Activated B cell treated with CpG ODN at 0.5 μM for 24 hours (primary cell): Measurements from ENCODE around the gene ARFGAP1. TPM values are rescaled to one million over a fixed set of nuclear protein-coding genes. Genes with fewer than 3 reads are reported as not detected.

ENCODE experiments used
- ATAC-seq: fragments of 200-7000 bp; cut with Tn5 transposase; one replicate; pipeline ENCODE4 v1.10.0; 2021; ENCODE audit warnings: low read depth, mild to moderate bottlenecking, moderate library complexity
- CTCF ChIA-PET: fragments of 350-600 bp; sonication (Branson Sonifier 250); formaldehyde crosslinking; loops from one replicate; lab custom pipeline; 2021; ENCODE audit warnings: antibody characterized with exemption; lab: Charles Lee
- POLR2A ChIA-PET: fragments of 350-600 bp; sonication (Branson Sonifier 250); formaldehyde crosslinking; loops from one replicate; lab custom pipeline; 2021; ENCODE audit warnings: antibody characterized with exemption; lab: Charles Lee
- DNase-seq: peaks from one replicate; pipeline ENCODE4 v3.0.0; 2022
- H3K27ac Mint-ChIP-seq: one replicate; pipeline ENCODE4 v1.8.0; 2020; ENCODE audit warnings: mixed read lengths
- H3K27me3 Mint-ChIP-seq: one replicate; pipeline ENCODE4 v1.8.0; 2021; ENCODE audit warnings: mixed read lengths
- H3K36me3 Mint-ChIP-seq: one replicate; pipeline ENCODE4 v1.8.0; 2021; ENCODE audit warnings: low read depth, mixed read lengths
- H3K4me1 Mint-ChIP-seq: one replicate; pipeline ENCODE4 v1.8.0; 2021; ENCODE audit warnings: mixed read lengths
- H3K4me3 Mint-ChIP-seq: one replicate; pipeline ENCODE4 v1.8.0; 2020; ENCODE audit warnings: mild to moderate bottlenecking, mixed read lengths
- H3K9me3 Mint-ChIP-seq: one replicate; pipeline ENCODE4 v1.8.0; 2020; ENCODE audit warnings: mixed read lengths
- intact Hi-C: fragments of 100-400 bp; cut with micrococcal nuclease; formaldehyde crosslinking; loops from one replicate; pipeline ENCODE4 v1.15.1; 2024
- total RNA-seq: library from RNA; stranded (reverse); gene quantifications from 2 replicates; pipeline ENCODE4 v1.2.3, GENCODE V29; 2022
- TF ChIP-seq, protein P1 (sequence below): fragments of 200-600 bp; IDR thresholded peaks from one replicate; pipeline ENCODE4 v1.8.0; 2022; ENCODE audit warnings: antibody characterized with exemption, mild to moderate bottlenecking

The ARFGAP1 gene
- total RNA-seq, 1 donor from 2014 or later = 85.8 TPM

DNA sequence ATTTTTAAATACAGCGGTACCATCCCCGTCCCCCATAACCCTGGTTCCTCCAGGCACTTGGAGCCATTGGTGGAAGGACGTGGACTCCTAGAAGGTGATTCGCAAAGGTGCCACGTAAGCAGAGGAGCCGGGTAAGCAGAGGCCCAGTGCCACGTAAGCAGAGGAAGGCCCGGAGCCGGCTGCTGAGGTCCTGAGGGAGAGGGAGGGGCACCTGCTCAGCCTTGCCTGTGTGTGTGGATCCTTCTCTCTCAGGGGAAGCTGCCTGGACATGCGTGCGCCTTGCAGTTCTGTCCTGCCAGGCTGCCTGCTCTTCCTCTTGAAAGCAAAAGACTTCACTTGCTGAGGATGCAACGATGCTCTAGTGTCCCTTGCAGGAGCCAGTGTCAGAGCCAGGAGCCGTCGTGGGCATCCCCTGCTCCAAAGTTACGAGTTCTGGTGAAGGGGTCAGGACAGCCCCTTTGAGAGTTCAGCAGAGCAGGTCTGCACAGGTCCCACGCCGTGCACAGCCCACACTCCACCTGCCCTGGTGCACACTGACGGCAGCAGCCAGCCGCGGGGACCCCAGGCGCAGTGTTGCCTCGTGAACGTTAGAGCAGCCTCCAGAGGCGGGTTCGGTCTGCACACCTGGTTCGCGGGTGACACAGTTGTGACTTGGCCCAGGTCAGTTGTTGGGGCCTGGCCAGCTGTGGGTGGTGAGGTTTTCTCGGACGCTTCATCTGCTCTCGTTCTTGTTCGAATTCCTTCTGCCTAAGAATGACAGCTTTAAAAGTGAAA is 16.5 kb upstream of the ARFGAP1 start:
- H3K4me1 Mint-ChIP-seq = peaks cover 14% of the 10 kb centered on the region
- DNase-seq (no peak), ATAC-seq (no peak)
- TF ChIP-seq, protein P1, sequence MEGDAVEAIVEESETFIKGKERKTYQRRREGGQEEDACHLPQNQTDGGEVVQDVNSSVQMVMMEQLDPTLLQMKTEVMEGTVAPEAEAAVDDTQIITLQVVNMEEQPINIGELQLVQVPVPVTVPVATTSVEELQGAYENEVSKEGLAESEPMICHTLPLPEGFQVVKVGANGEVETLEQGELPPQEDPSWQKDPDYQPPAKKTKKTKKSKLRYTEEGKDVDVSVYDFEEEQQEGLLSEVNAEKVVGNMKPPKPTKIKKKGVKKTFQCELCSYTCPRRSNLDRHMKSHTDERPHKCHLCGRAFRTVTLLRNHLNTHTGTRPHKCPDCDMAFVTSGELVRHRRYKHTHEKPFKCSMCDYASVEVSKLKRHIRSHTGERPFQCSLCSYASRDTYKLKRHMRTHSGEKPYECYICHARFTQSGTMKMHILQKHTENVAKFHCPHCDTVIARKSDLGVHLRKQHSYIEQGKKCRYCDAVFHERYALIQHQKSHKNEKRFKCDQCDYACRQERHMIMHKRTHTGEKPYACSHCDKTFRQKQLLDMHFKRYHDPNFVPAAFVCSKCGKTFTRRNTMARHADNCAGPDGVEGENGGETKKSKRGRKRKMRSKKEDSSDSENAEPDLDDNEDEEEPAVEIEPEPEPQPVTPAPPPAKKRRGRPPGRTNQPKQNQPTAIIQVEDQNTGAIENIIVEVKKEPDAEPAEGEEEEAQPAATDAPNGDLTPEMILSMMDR = no peak
- H3K27me3 Mint-ChIP-seq = peaks cover 33% of the 10 kb centered on the region
- H3K36me3 Mint-ChIP-seq = no peaks in the 10 kb centered on the region
- intact Hi-C loops = loop anchor here (10.0 kb wide), 1 partner anchor 201 kb away; no protein-coding TSS in a partner anchor
- ChIA-PET CTCF (interaction anchor here (0.9 kb wide), 1 partner anchor 33 kb away, joined by 3 read pairs; no protein-coding TSS in a partner anchor), POLR2A (no interaction called here)
- H3K9me3 Mint-ChIP-seq = no peaks in the 10 kb centered on the region
- no peak overlapping the region for H3K4me3 Mint-ChIP-seq
- no peak overlapping the region for H3K27ac Mint-ChIP-seq

DNA sequence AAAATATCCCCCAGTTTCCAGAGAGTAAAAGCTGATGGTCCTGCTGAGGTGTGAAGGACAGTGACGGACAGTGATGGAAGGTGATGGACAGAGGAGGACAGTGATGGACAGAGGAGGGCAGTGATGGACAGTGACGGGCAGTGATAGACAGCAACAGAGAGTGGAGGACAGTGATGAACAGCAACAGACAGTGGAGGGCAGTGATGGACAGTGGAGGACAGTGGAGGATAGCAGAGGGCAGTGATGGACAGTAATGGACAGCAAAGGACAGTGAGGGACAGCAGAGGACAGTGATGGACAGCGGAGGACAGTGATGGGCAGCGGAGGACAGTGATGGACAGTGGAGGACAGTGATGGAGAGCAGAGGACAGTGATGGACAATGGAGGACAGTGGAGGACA is 15.7 kb upstream of the ARFGAP1 start:
- no peak overlapping the region for H3K27ac Mint-ChIP-seq
- intact Hi-C loops = loop anchor here (10.0 kb wide), 1 partner anchor 202 kb away; no protein-coding TSS in a partner anchor
- H3K4me1 Mint-ChIP-seq = peaks cover 12% of the 10 kb centered on the region
- TF ChIP-seq, protein P1 = no peak
- H3K9me3 Mint-ChIP-seq = no peaks in the 10 kb centered on the region
- no peak overlapping the region for H3K4me3 Mint-ChIP-seq
- H3K27me3 Mint-ChIP-seq = peaks cover 29% of the 10 kb centered on the region
- no peaks in the 10 kb centered on the region for H3K36me3 Mint-ChIP-seq
- DNase-seq (no peak), ATAC-seq (no peak)
- POLR2A ChIA-PET = no interaction called here
- CTCF ChIA-PET = interaction anchor here (0.9 kb wide), 1 partner anchor 34 kb away, joined by 3 read pairs; no protein-coding TSS in a partner anchor

DNA sequence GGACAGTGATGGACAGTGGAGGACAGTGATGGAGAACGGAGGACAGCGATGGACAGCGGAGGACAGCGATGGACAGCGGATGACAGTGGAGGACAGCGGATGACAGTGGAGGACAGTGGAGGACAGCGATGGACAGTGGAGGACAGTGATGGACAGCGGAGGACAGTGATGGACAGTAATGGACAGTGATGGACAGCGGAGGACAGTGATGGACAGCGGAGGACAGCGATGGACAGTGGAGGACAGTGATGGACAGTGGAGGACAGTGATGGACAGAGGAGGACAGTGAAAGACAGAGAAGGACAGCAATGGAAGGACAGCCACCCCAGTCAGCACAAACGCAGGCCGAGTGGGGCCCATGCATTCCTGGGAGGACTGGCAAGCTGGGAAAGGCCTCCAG is 15.0 kb upstream of the ARFGAP1 start:
- POLR2A ChIA-PET = no interaction called here
- no peak for ATAC-seq
- H3K27ac Mint-ChIP-seq = no peak overlapping the region

DNA sequence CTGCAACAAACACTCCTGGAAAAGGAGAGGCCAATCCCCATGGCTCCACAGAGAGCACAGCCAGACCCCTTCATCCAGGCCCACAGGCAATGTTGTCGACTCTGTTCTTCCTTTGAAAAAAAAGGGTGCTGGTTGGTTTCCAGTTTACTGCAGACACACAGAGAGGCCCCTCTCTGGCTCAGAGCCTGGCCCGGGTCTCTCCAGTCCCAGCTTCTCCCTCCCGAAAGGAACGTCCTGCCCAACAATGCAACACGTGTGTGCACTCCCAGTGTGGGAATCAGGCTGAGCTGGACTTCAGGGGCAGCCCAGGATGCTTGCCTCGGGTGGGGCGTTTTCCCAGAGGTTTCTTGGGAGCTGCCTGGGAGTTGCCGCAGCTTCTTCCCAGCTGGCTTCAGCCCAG is 13.8 kb upstream of the ARFGAP1 start:
- intact Hi-C loops = loop anchor here (10.0 kb wide), 1 partner anchor 204 kb away; no protein-coding TSS in a partner anchor
- DNase-seq (no peak), ATAC-seq (no peak)
- Mint-ChIP-seq H3K4me1 (peaks cover 5% of the 10 kb centered on the region), H3K27ac (no peak overlapping the region), H3K4me3 (no peak overlapping the region), H3K36me3 (no peaks in the 10 kb centered on the region), H3K9me3 (no peaks in the 10 kb centered on the region), H3K27me3 (peaks cover 27% of the 10 kb centered on the region)
- TF ChIP-seq, protein P1 = no peak
- POLR2A ChIA-PET = no interaction called here
- CTCF ChIA-PET = no interaction called here

More for the DNA sequence above, 15.0 kb upstream of the ARFGAP1 start:
- Mint-ChIP-seq H3K4me3 (no peak overlapping the region), H3K36me3 (no peaks in the 10 kb centered on the region), H3K27me3 (peaks cover 31% of the 10 kb centered on the region), H3K4me1 (peaks cover 12% of the 10 kb centered on the region), H3K9me3 (no peaks in the 10 kb centered on the region)
- TF ChIP-seq, protein P1 = no peak
- CTCF ChIA-PET = no interaction called here
- no peak for DNase-seq
- intact Hi-C loops = loop anchor here (10.0 kb wide), 1 partner anchor 203 kb away; no protein-coding TSS in a partner anchor

DNA sequence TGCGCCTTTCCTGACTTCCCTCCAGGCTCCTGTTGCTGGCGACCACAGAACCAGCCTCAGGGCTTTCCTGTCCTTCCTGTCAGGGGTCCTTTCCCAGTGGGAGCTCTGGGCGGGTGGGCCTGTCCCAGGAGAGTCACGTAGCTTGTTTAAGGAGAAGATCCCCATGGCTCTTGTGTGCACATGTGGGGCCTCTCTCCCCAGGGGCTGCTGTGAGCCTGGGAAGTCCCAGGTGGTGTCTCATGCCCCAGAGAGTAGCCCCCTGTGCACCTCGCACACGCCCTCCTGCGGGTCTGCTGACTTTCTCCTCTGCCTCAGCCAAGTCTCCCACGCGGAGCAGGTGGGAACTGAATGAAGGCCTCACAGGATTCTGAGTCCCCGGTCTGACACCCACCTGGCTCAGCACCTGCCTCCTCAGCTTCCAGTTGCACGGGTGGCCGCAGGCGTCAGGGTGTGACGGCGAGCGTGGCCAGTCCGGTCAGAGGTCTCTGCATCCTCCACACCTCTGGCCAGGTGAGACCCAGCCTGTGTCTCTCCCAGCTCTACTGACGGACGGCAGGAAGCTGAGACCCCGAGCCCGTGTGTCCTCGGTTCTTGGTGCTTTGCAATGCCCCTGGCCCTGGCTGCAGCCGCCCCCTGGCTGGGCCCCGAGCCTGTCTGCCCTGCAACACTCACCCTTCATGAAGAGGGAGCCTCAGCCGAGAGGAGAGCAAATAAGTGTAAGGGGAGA is 12.7 kb upstream of the ARFGAP1 start:
- CTCF ChIA-PET = no interaction called here
- intact Hi-C loops = loop anchor here (10.0 kb wide), 1 partner anchor 205 kb away; no protein-coding TSS in a partner anchor
- Mint-ChIP-seq H3K4me1 (peaks cover 3% of the 10 kb centered on the region), H3K9me3 (no peaks in the 10 kb centered on the region), H3K27ac (no peak overlapping the region), H3K36me3 (no peaks in the 10 kb centered on the region), H3K27me3 (peaks cover 29% of the 10 kb centered on the region), H3K4me3 (no peak overlapping the region)
- POLR2A ChIA-PET = no interaction called here
- ATAC-seq (no peak), DNase-seq (no peak)
- TF ChIP-seq, protein P1 = no peak
